Chondrocyte (in vitro differentiated cells): ENCODE measurements around the gene TBC1D12. TPM values are rescaled to one million over a fixed set of nuclear protein-coding genes. Genes with fewer than 3 reads are reported as not detected.
"Not testable (repeated sequence)": the region's sequence is repeated elsewhere in the genome, so short reads cannot be mapped to it uniquely, and the experiment has no call there.

ENCODE experiments used
- DNase-seq: peaks from one replicate; pipeline ENCODE4 v3.0.0; 2021; ENCODE audit warnings: mixed read lengths, low spot score
- H3K27ac Mint-ChIP-seq: one replicate; pipeline ENCODE4 v1.8.0; 2021; ENCODE audit warnings: mild to moderate bottlenecking, moderate library complexity, mixed read lengths; ENCODE audit not compliant: unreplicated experiment
- H3K27me3 Mint-ChIP-seq: 2 replicates; pipeline ENCODE4 v1.8.0; 2021; ENCODE audit warnings: low read depth, mixed read lengths
- H3K36me3 Mint-ChIP-seq: 2 replicates; pipeline ENCODE4 v1.8.0; 2021; ENCODE audit warnings: low read depth, mixed read lengths
- H3K4me1 Mint-ChIP-seq: 2 replicates; pipeline ENCODE4 v1.8.0; 2021; ENCODE audit warnings: low read depth, mild to moderate bottlenecking, mixed read lengths
- H3K4me3 Mint-ChIP-seq: one replicate; pipeline ENCODE4 v1.8.0; 2021; ENCODE audit warnings: mild to moderate bottlenecking, moderate library complexity, mixed read lengths; ENCODE audit not compliant: unreplicated experiment
- H3K9me3 Mint-ChIP-seq: 2 replicates; pipeline ENCODE4 v1.8.0; 2021; ENCODE audit warnings: low read depth, mixed read lengths
- total RNA-seq: library from RNA; stranded (reverse); gene quantifications from 3 replicates; pipeline ENCODE4 v1.2.1, GENCODE V29; 2021
- TF ChIP-seq, protein P1 (sequence below): fragments of 200-600 bp; sonication (generic); IDR thresholded peaks from 2 replicates; pipeline ENCODE4 v1.5.0; 2021; ENCODE audit warnings: antibody characterized with exemption, mild to moderate bottlenecking, moderate library complexity

Gene TBC1D12
- total RNA-seq, 1 donor from 2014 or later = 26.3 TPM

DNA sequence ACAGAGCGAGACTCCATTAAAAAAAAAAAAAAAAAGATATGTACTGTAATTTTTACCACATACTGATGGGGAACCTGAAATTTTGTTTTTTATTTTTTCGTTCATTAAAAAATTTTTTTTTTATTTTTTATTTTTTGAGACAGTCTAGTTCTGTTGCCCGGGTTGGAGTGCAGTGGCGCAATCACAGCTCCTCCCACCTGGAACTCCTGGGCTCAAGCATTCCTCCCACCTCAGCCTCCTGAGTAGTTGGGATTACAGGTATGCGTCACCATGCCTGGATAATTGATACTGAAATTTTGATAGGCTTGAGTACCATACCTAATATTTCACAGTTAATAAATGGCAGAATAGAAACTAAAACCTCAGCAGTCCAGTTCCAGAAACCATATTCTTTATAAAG, 122.4 kb downstream of the TBC1D12 start:
- Mint-ChIP-seq H3K36me3 (peaks cover 28% of the 10 kb centered on the region), H3K9me3 (no peaks in the 10 kb centered on the region)

DNA sequence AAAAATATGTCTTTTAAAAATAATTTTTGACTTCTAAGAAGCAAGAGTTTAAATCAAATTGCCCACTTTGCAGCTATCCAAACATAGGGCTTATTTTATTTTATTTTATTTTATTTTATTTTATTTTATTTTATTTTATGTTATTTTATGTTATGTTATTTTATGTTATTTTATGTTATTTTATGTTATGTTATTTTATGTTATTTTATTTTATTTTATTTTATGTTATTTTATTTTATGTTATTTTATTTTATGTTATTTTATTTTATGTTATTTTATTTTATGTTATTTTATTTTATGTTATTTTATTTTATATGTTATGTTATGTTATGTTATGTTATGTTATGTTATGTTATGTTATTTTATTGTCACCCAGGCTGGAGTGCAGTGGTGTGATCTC, 129.2 kb downstream of the TBC1D12 start:
- H3K4me3 Mint-ChIP-seq, H3K9me3 Mint-ChIP-seq, H3K27ac Mint-ChIP-seq: not testable (repeated sequence)

More for the DNA sequence above, 122.4 kb downstream of the TBC1D12 start:
- no peaks in the 10 kb centered on the region for H3K27me3 Mint-ChIP-seq
- peaks cover 3% of the 10 kb centered on the region for H3K4me1 Mint-ChIP-seq
- TF ChIP-seq, protein P1, sequence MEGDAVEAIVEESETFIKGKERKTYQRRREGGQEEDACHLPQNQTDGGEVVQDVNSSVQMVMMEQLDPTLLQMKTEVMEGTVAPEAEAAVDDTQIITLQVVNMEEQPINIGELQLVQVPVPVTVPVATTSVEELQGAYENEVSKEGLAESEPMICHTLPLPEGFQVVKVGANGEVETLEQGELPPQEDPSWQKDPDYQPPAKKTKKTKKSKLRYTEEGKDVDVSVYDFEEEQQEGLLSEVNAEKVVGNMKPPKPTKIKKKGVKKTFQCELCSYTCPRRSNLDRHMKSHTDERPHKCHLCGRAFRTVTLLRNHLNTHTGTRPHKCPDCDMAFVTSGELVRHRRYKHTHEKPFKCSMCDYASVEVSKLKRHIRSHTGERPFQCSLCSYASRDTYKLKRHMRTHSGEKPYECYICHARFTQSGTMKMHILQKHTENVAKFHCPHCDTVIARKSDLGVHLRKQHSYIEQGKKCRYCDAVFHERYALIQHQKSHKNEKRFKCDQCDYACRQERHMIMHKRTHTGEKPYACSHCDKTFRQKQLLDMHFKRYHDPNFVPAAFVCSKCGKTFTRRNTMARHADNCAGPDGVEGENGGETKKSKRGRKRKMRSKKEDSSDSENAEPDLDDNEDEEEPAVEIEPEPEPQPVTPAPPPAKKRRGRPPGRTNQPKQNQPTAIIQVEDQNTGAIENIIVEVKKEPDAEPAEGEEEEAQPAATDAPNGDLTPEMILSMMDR = no peak
- H3K4me3 Mint-ChIP-seq = no peak overlapping the region
- no peak for DNase-seq
- no peak overlapping the region for H3K27ac Mint-ChIP-seq

DNA sequence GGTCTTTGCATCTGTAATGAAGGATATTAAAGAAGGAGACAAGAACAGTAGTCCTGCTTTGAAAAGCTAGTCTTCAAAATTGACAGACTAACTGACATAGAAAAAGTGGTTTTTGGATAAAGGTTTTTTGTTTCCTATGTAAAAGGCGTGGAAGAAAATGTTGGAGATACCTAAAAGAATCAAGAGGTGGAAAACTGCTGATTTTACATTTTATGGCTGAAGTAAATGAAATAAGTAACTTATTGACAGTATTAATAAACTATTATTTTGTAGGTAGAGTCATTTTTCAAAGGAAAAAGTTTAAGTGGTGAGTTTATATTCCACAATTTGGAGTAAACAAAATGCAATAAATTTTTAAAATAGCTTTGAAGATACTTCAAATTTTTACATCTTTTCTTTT, 130.7 kb downstream of the TBC1D12 start:
- Mint-ChIP-seq H3K9me3 (no peaks in the 10 kb centered on the region), H3K27me3 (no peaks in the 10 kb centered on the region), H3K36me3 (peaks cover 21% of the 10 kb centered on the region), H3K4me3 (no peak overlapping the region), H3K4me1 (no peaks in the 10 kb centered on the region), H3K27ac (no peak overlapping the region)
- DNase-seq = no peak
- TF ChIP-seq, protein P1 = no peak

More for the DNA sequence above, 129.2 kb downstream of the TBC1D12 start:
- not testable (repeated sequence) for DNase-seq, H3K4me1 Mint-ChIP-seq, H3K27me3 Mint-ChIP-seq
- H3K36me3 Mint-ChIP-seq = peaks cover 28% of the 10 kb centered on the region

DNA sequence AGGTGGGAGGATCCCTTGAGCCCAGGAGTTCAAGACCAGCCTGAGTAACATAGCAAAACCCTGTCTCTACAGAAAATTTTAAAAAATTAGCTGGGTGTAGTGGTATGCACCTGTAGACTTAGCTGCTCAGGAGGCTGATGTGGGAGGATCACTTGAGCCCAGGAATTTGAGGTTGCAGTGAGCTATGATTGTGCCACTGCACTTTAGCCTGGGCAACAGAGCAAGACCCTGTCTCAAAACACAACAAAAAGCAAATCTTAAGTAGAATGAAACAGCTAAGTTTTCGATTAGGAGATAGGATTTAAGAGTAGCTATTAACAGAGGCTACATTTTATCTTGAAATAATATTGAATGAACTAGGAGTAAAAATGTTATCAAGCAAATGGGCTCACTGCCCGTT, 139.9 kb downstream of the TBC1D12 start:
- not testable (repeated sequence) for H3K36me3 Mint-ChIP-seq, H3K9me3 Mint-ChIP-seq, H3K27ac Mint-ChIP-seq, H3K27me3 Mint-ChIP-seq, DNase-seq, H3K4me3 Mint-ChIP-seq
- peaks cover 23% of the 10 kb centered on the region for H3K4me1 Mint-ChIP-seq

DNA sequence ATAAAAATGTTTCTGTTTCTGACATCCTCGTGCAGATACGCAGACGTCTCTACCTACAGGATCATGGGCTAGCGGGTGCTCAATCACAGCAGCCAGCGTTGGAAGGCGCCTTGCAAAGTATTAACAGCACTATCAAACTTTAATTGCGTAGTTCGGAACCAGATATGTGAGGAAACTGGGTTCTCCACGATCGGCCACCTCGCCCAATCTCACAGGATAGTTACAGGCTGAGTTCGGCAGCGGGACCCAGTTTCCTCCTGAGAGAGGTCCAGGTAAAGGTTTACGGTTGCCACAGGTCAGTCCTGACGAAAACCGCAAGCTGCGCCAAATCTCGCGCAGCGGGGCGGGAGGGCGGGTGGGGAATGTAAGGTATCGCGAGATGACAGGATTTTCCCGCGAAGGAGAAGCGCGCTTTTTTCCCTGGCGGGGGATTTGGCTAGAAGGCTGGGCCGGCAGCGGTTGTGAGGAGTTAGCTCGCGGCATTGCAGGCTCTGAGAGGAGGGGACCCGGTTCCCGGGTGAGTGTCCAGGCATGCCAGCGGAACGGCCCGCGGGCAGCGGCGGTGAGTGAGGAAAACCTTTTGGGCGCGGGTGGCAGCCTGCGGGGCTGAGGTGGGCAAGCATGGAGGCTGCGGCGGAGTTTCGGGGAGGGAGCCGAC, 143.2 kb downstream of the TBC1D12 start, which contains the start of gene HELLS:
HELLS (plus strand) TSS at position 398 of the 658 bp plus-strand sequence; CDS start at position 532, 134 bp downstream.
- peak within 1 kb of the TSS; percentile 96 for H3K27ac Mint-ChIP-seq
- no peaks in the 10 kb centered on the region for H3K9me3 Mint-ChIP-seq
- peak within 1 kb of the TSS; percentile 100 for H3K4me3 Mint-ChIP-seq
- H3K27me3 Mint-ChIP-seq = no peaks in the 10 kb centered on the region
- no peak for DNase-seq
- H3K4me1 Mint-ChIP-seq = peaks cover 24% of the 10 kb centered on the region
- no peaks in the 10 kb centered on the region for H3K36me3 Mint-ChIP-seq
- TF ChIP-seq, protein P1 = no peak

DNA sequence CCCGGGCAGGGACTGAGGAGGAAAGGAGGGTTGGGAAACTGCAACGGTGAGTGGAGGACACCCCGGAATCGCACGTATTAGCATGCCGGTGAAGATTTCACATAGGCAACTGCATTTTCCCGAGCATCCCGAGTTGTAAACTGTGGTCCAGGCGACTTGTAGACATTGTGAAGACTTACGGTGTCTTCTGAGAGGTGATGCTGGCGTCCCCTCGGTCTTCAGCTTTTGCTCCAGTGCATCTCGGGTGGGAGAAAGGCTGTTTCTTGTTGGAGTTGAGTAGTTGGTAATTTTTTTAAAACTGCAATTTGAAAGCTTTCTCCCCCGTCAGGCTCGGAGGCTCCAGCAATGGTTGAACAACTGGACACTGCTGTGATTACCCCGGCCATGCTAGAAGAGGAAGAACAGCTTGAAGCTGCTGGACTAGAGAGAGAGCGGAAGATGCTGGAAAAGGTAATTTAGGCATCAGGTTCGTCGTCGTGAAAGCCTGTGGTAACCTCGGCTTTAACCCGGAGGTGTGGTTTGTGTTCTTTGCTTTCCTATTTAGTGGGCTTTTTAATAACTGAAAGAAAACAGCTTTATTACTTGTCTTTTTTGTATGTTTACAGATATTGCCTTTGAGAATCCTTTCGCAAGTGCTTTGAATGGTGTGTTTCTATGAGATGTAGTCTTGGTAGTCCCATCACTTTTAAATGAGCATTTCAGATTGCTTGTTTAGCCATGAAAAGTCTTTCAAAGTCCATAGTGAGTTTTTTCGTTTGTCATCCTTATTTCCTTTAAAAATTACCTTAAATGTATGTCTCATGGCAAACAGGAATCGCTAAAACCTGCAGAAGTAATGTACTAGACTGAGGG, 143.9 kb downstream of the TBC1D12 start:
- no peaks in the 10 kb centered on the region for H3K36me3 Mint-ChIP-seq
- H3K27me3 Mint-ChIP-seq = no peaks in the 10 kb centered on the region
- TF ChIP-seq, protein P1 = no peak
- peak overlapping the region; percentile 100 for H3K4me3 Mint-ChIP-seq
- no peaks in the 10 kb centered on the region for H3K9me3 Mint-ChIP-seq
- H3K27ac Mint-ChIP-seq = peak overlapping the region; percentile 96
- DNase-seq = no peak
- peaks cover 24% of the 10 kb centered on the region for H3K4me1 Mint-ChIP-seq
